ENCODE measurements around the gene DNMBP. TPM values are rescaled to one million over a fixed set of nuclear protein-coding genes. Genes with fewer than 3 reads are reported as not detected.

DNMBP gene
- polyA plus RNA-seq, 2 of the 4 experiments (the other 2 are of a cell fraction): 13.7 to 20.3 TPM

- 52% methylated on average over 2 of the region's 2 CpGs for WGBS (ENCODE audit: missing lambda C conversion rate)
- peak overlapping the region; percentile 39; the same call in 2 of the 3 replicates for H3K4me2 ChIP-seq
- FAIRE-seq: no peak
These were observed 33.6 kb upstream of the DNMBP start for GRCh38 chr10:100043344-100043743.

More at GRCh38 chr10:100043344-100043743, 33.6 kb upstream of the DNMBP start:
- H3K4me1 ChIP-seq: peaks cover 31% of the 10 kb centered on the region
- no peak overlapping the region for H3K4me3 ChIP-seq
- no peak for TF ChIP-seq HES2 (IDR thresholded peaks at IDR 0.05)
- no peak for TF ChIP-seq RCOR1 (IDR thresholded peaks at IDR 0.05; ENCODE audit: low read depth, low read length)
- no peak for TF ChIP-seq ELK1 (IDR thresholded peaks at IDR 0.05; ENCODE audit: low read depth, low read length)
- no peak for TF ChIP-seq ATOH8 (CRISPR knock-in tag; IDR thresholded peaks at IDR 0.05; ENCODE audit: low read depth)
- TF ChIP-seq MYC (IDR thresholded peaks at IDR 0.05; ENCODE audit: borderline replicate concordance, low read length): no peak
- no peak for TF ChIP-seq HOXA7 (CRISPR knock-in tag; IDR thresholded peaks at IDR 0.05)
- no peak for TF ChIP-seq TFCP2L1 (CRISPR knock-in tag; IDR thresholded peaks at IDR 0.05)
- TF ChIP-seq BHLHE40 (IDR thresholded peaks at IDR 0.05; ENCODE audit: low read depth, low read length): no peak
- TF ChIP-seq EHMT2 (IDR thresholded peaks at IDR 0.05; ENCODE audit: low read depth): no peak
- TF ChIP-seq HOXB13 (CRISPR knock-in tag; IDR thresholded peaks at IDR 0.05; ENCODE audit: low read depth): no peak
- no peak for TF ChIP-seq POLR2AphosphoS2 (conservative IDR thresholded peaks at IDR 0.05; ENCODE audit: low read length)
- no peak for TF ChIP-seq ZNF302 (CRISPR knock-in tag; IDR thresholded peaks at IDR 0.05)
- no peak for TF ChIP-seq HMGXB4 (CRISPR knock-in tag; IDR thresholded peaks at IDR 0.05; ENCODE audit: borderline replicate concordance)
- TF ChIP-seq JUN (IDR thresholded peaks at IDR 0.05): no peak
- no peak for TF ChIP-seq HOXB5 (CRISPR knock-in tag; IDR thresholded peaks at IDR 0.05)
- no peak for TF ChIP-seq CBX2 (IDR thresholded peaks at IDR 0.05; ENCODE audit: borderline replicate concordance, low read depth)
- no peak for TF ChIP-seq CTCF (IDR thresholded peaks at IDR 0.05)
- no peak for TF ChIP-seq KDM1A (IDR thresholded peaks at IDR 0.05; ENCODE audit: low read depth)
- no peak for TF ChIP-seq RFX5 (IDR thresholded peaks at IDR 0.05)
- TF ChIP-seq NFE2L2 (conservative IDR thresholded peaks at IDR 0.05; ENCODE audit: low read length): no peak
- H3K27ac ChIP-seq: peak overlapping the region; percentile 52 to 81; a peak in 5 of 6 replicates
- POLR2A ChIA-PET: interaction anchor here (0.7 kb wide), 1 partner anchor 259 kb away, joined by 4 read pairs; no protein-coding TSS in a partner anchor
- CTCF ChIA-PET: interaction anchor here (1.4 to 10.6 kb wide), 7 partner anchors 22 to 197 kb away, joined by 3 to 139 read pairs (median 36); partner anchors contain the start of gene DNMBP
- no peaks in the 10 kb centered on the region for H3K9me3 ChIP-seq
- DNase-seq (ENCODE audit: low read depth in 1 of 2, low spot score in 1 of 2) (peak in 1 of 2 experiments; percentile 54), ATAC-seq (peak; percentile 45 to 72; a peak in 5 of 6 replicates)
